B cell (primary cell): ENCODE results near the gene LMX1B. TPM values are rescaled to one million over a fixed set of nuclear protein-coding genes. Genes with fewer than 3 reads are reported as not detected.

ENCODE experiments used
- ATAC-seq: fragments of 200-7000 bp; cut with Tn5 transposase; one replicate; pipeline ENCODE4 v1.10.0; 2021; ENCODE audit warnings: low read depth, mild to moderate bottlenecking, moderate number of reproducible peaks, moderate library complexity
- CTCF ChIA-PET: fragments of 350-600 bp; sonication (Branson Sonifier 250); formaldehyde crosslinking; loops from one replicate; lab custom pipeline; 2021; ENCODE audit warnings: antibody characterized with exemption, inconsistent platforms; lab: Charles Lee
- POLR2A ChIA-PET: fragments of 350-600 bp; sonication (Branson Sonifier 250); formaldehyde crosslinking; loops from one replicate; lab custom pipeline; 2021; ENCODE audit warnings: antibody characterized with exemption; lab: Charles Lee
- DNase-seq: peaks from one replicate; pipeline ENCODE4 v3.0.0; 2013
- H2AFZ ChIP-seq: 2 replicates; pipeline ENCODE4 v1.6.1; 2012; ENCODE audit warnings: mild to moderate bottlenecking, low read depth, low read length; ENCODE audit not compliant: insufficient read depth, poor library complexity, severe bottlenecking
- H3K27ac ChIP-seq, 2 donors: 1 replicate in 1 of 2; 2 replicates in 1 of 2; pipeline ENCODE4 v1.5.1; 2012 to 2013; ENCODE audit warnings: low read length in 2 of 2, mild to moderate bottlenecking in 2 of 2, moderate library complexity in 1 of 2
- H3K27me3 ChIP-seq, 4 experiments: fragments of 200-600 bp in 1 of 4; sonication (generic) in 1 of 4; replicated peaks in 1 of 4; 1 replicate in 2 of 4; 2 replicates in 2 of 4; pipeline versions ENCODE4 v1.6.1 to v1.7.0; 2013 to 2016; ENCODE audit warnings: low read length in 3 of 4, mild to moderate bottlenecking in 2 of 4, mixed read lengths in 1 of 4, moderate library complexity in 1 of 4; ENCODE audit not compliant: insufficient read depth in 4 of 4, control insufficient read depth in 3 of 4; ENCODE audit errors: control extremely low read depth in 1 of 4
- H3K36me3 ChIP-seq, 2 experiments: replicated peaks in 1 of 2; 1 replicate in 1 of 2; 2 replicates in 1 of 2; pipeline versions ENCODE4 v1.6.1 to v1.7.1; 2013; ENCODE audit warnings: low read length in 1 of 2; ENCODE audit not compliant: insufficient read depth in 2 of 2, control insufficient read depth in 1 of 2; ENCODE audit errors: control extremely low read depth in 1 of 2, extremely low read depth in 1 of 2
- H3K4me1 ChIP-seq, 2 donors: fragments of 200-600 bp in 1 of 2; sonication (generic) in 1 of 2; 1 replicate in 1 of 2; 2 replicates in 1 of 2; pipeline versions ENCODE4 v1.5.1 to v1.6.1; 2013 to 2017; ENCODE audit warnings: low read length in 2 of 2; ENCODE audit not compliant: control insufficient read depth in 2 of 2, insufficient read depth in 2 of 2
- H3K4me2 ChIP-seq: replicated peaks from 2 replicates; pipeline ENCODE3; 2012; ENCODE audit warnings: mild to moderate bottlenecking, low read depth, low read length; ENCODE audit not compliant: poor library complexity, severe bottlenecking
- H3K4me3 ChIP-seq, 5 experiments: fragments of 200-600 bp in 1 of 5; sonication (generic) in 1 of 5; 1 replicate in 3 of 5; 2 replicates in 2 of 5; pipeline versions ENCODE4 v1.5.1 to v1.7.0; 2011 to 2016; ENCODE audit warnings: low read length in 4 of 5, mild to moderate bottlenecking in 4 of 5, low read depth in 2 of 5, control low read depth in 1 of 5, moderate library complexity in 1 of 5; ENCODE audit not compliant: insufficient read depth in 1 of 5; ENCODE audit errors: control extremely low read depth in 1 of 5, extremely low read depth in 1 of 5
- H3K79me2 ChIP-seq: fragments of 200-600 bp; sonication (generic); one replicate; pipeline ENCODE4 v1.6.0; 2016; ENCODE audit warnings: low read length; ENCODE audit not compliant: control insufficient read depth, insufficient read depth
- H3K9ac ChIP-seq: fragments of 200-600 bp; sonication (generic); 2 replicates; pipeline ENCODE4 v1.6.1; 2017; ENCODE audit warnings: mild to moderate bottlenecking, low read length, moderate library complexity
- H3K9me3 ChIP-seq, 3 donors: one replicate each; pipeline versions ENCODE4 v1.6.1 to v1.7.1; 2013; ENCODE audit warnings: low read length in 2 of 3; ENCODE audit not compliant: control insufficient read depth in 2 of 3, insufficient read depth in 1 of 3; ENCODE audit errors: control extremely low read depth in 1 of 3
- H4K20me1 ChIP-seq: 2 replicates; pipeline ENCODE4 v1.6.0; 2012; ENCODE audit warnings: mild to moderate bottlenecking, low read length; ENCODE audit not compliant: insufficient read depth, control insufficient read depth, poor library complexity, severe bottlenecking
- H3K27ac Mint-ChIP-seq: one replicate; pipeline ENCODE4 v1.8.0; 2021; ENCODE audit warnings: mixed read lengths
- H3K27me3 Mint-ChIP-seq: one replicate; pipeline ENCODE4 v1.8.0; 2021; ENCODE audit warnings: mixed read lengths
- H3K4me1 Mint-ChIP-seq: one replicate; pipeline ENCODE4 v1.8.0; 2021; ENCODE audit warnings: mixed read lengths
- H3K4me3 Mint-ChIP-seq: one replicate; pipeline ENCODE4 v1.8.0; 2021; ENCODE audit warnings: mixed read lengths
- H3K9me3 Mint-ChIP-seq: one replicate; pipeline ENCODE4 v1.8.0; 2022; ENCODE audit warnings: mixed read lengths; ENCODE audit not compliant: insufficient read depth
- EZH2 ChIP-seq: IDR thresholded peaks from 2 replicates; pipeline ENCODE4 v1.6.1; 2012; ENCODE audit warnings: borderline replicate concordance, low read depth, mild to moderate bottlenecking, moderate library complexity, low read length; ENCODE audit not compliant: insufficient read depth, poor library complexity, severe bottlenecking
- WGBS: methylation state at CpG from one replicate; pipeline ENCODE4 v1.1.5; 2013; ENCODE audit warnings: missing lambda C conversion rate; ENCODE audit not compliant: insufficient coverage; 5-methylcytosine and 5-hydroxymethylcytosine counted together
- intact Hi-C: fragments of 100-400 bp; cut with micrococcal nuclease; formaldehyde crosslinking; loops from one replicate; pipeline ENCODE4 v1.10.0; 2022
- polyA plus RNA-seq: library from polyadenylated mRNA; depleted of rRNA; stranded (reverse); fragments of >200 nt; gene quantifications from 2 replicates; pipeline ENCODE4 v1.2.3, GENCODE V29; 2012
- total RNA-seq, 2 donors: library from RNA; stranded (reverse); fragments of 120-200 nt in 1 of 2; gene quantifications; 1 replicate in 1 of 2; 2 replicates in 1 of 2; pipeline versions ENCODE4 v1.2.3 to v1.2.4, GENCODE V29; 2013 to 2022
- TF ChIP-seq, protein P1 (sequence below): fragments of 200-600 bp; IDR thresholded peaks from one replicate; pipeline ENCODE4 v1.8.0; 2022; ENCODE audit warnings: antibody characterized with exemption, mild to moderate bottlenecking

Gene LMX1B
- total and polyA plus RNA-seq, 2 donors (not counting 1 experiment from before 2014, with no cell fraction given): not detected

DNA sequence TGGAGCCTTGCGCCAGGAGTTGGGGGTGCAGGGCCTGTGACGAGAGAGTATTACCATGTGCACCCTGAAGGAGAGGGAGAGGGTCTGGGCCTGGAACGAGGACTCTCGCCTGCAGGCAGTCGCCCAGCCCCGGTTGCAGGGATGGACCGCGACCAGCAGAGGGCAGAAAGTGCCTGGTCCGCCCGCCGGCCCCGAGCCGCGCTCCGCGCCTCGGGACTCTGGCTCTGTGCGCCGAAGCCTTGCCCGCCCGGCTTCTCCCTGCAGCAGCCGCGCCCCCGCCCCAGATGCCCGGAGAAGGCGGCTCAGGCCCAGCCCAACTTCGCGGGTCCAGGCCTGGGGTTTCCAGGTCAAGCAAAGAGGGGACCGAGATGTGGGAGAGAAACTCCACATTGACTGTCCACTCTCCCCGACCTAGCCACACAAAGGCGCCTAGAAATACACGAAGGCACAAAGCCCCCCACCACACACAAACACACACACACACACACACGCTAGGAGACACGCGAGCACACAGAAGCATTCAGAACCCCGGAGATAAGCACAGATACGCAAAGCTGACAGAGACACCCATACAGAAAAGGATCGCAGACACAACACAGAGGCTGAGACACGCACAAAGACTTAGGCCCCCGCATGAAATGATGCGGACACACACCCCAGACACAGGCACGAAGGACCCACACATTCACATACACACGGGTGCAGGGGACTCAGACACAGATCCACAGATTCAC lies 2.0 kb upstream of the LMX1B start:
- ChIA-PET POLR2A (interaction anchor here (0.6 kb wide), 2 partner anchors 19 to 170 kb away, joined by 3 to 10 read pairs; no protein-coding TSS in a partner anchor), CTCF (interaction anchor here (0.7 to 1.7 kb wide), 3 partner anchors 19 to 170 kb away, joined by 3 to 5 read pairs (median 3); no protein-coding TSS in a partner anchor)
- Histone ChIP-seq H3K4me1 (peaks cover 35 to 48% of the 10 kb centered on the region in 2 donors), H2AFZ (peak overlapping the region; percentile 25), H3K79me2 (no peaks in the 10 kb centered on the region), H3K36me3 (no peaks in the 10 kb centered on the region), H3K9me3 (peaks cover 0 to 25% (median 0%) of the 10 kb centered on the region in 3 donors), H3K4me2 (peak overlapping the region; percentile 69), H3K9ac (peak overlapping the region; percentile 14), H3K4me3 (peak overlapping the region in 3 of 5 experiments; percentile 12 to 52 (median 16)), H4K20me1 (no peaks in the 10 kb centered on the region), H3K27me3 (peaks cover 0 to 77% (median 45%) of the 10 kb centered on the region in 4 experiments), H3K27ac (no peak overlapping the region)
- Mint-ChIP-seq H3K27me3 (peaks cover 58% of the 10 kb centered on the region), H3K9me3 (no peaks in the 10 kb centered on the region), H3K4me1 (peaks cover 31% of the 10 kb centered on the region), H3K4me3 (peak overlapping the region; percentile 76), H3K27ac (peak overlapping the region; percentile 0)
- 2% methylated on average over 43 of the region's 43 CpGs for WGBS
- ATAC-seq (peak; percentile 80), DNase-seq (peak; percentile 82)
- TF ChIP-seq, protein P1, sequence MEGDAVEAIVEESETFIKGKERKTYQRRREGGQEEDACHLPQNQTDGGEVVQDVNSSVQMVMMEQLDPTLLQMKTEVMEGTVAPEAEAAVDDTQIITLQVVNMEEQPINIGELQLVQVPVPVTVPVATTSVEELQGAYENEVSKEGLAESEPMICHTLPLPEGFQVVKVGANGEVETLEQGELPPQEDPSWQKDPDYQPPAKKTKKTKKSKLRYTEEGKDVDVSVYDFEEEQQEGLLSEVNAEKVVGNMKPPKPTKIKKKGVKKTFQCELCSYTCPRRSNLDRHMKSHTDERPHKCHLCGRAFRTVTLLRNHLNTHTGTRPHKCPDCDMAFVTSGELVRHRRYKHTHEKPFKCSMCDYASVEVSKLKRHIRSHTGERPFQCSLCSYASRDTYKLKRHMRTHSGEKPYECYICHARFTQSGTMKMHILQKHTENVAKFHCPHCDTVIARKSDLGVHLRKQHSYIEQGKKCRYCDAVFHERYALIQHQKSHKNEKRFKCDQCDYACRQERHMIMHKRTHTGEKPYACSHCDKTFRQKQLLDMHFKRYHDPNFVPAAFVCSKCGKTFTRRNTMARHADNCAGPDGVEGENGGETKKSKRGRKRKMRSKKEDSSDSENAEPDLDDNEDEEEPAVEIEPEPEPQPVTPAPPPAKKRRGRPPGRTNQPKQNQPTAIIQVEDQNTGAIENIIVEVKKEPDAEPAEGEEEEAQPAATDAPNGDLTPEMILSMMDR: peak; percentile 89
- no peak for TF ChIP-seq EZH2
- intact Hi-C loops: loop anchor here (1.0 to 2.0 kb wide), 3 partner anchors 13 to 171 kb away; no protein-coding TSS in a partner anchor
